HepG2 (cell line): Measurements from ENCODE around the gene IPO13. TPM values are rescaled to one million over a fixed set of nuclear protein-coding genes. Genes with fewer than 3 reads are reported as not detected.
A peak's percentile ranks its signal among the peaks of the same experiment; 100 is the strongest.

Experiments used
- GMEB1 ChIP-seq: sonication (generic); formaldehyde crosslinking; IDR thresholded peaks from 2 replicates; pipeline ENCODE4 v1.5.1; 2020; ENCODE audit warnings: missing genetic modification reagents, mild to moderate bottlenecking, borderline replicate concordance
- HNF1B ChIP-seq: sonication (generic); formaldehyde crosslinking; IDR thresholded peaks from 2 replicates; pipeline ENCODE4 v1.5.1; 2020; ENCODE audit warnings: mild to moderate bottlenecking, moderate library complexity, missing genetic modification reagents
- JUND ChIP-seq: sonication (generic); formaldehyde crosslinking; IDR thresholded peaks from 2 replicates; pipeline ENCODE4 v1.8.0; 2022; ENCODE audit warnings: mild to moderate bottlenecking, missing genetic modification reagents
- KAT7 ChIP-seq: IDR thresholded peaks from 2 replicates; pipeline ENCODE4 v1.6.1; 2018; ENCODE audit warnings: borderline replicate concordance, missing compliant biosample characterization
- KDM5A ChIP-seq: fragments of 200-600 bp; sonication (generic); IDR thresholded peaks from 2 replicates; pipeline ENCODE4 v1.7.0; 2018; ENCODE audit warnings: antibody characterized with exemption, mild to moderate bottlenecking, low read length, borderline replicate concordance
- MTF1 ChIP-seq: sonication (generic); formaldehyde crosslinking; IDR thresholded peaks from 2 replicates; pipeline ENCODE4 v1.5.0; 2020; ENCODE audit warnings: missing genetic modification reagents
- NCOA1 ChIP-seq: sonication (generic); formaldehyde crosslinking; IDR thresholded peaks from 2 replicates; pipeline ENCODE4 v1.9.0; 2021; ENCODE audit warnings: missing genetic modification reagents
- PAX8 ChIP-seq: sonication (generic); formaldehyde crosslinking; IDR thresholded peaks from 2 replicates; pipeline ENCODE4 v1.8.0; 2022; ENCODE audit warnings: mild to moderate bottlenecking, missing genetic modification reagents, borderline replicate concordance
- RBM39 ChIP-seq: fragments of 200-400 bp; formaldehyde crosslinking; IDR thresholded peaks from one replicate; pipeline ENCODE4 v1.6.1; 2018; ENCODE audit warnings: antibody characterized with exemption, mild to moderate bottlenecking, low read depth, low read length; ENCODE audit not compliant: poor library complexity, severe bottlenecking
- SMYD3 ChIP-seq: sonication (generic); formaldehyde crosslinking; IDR thresholded peaks from 2 replicates; pipeline ENCODE4 v1.8.1; 2023; ENCODE audit warnings: mild to moderate bottlenecking, missing genetic modification reagents
- SUZ12 ChIP-seq: fragments of 150-350 bp; IDR thresholded peaks from 2 replicates; pipeline ENCODE4 v1.6.1; 2014; ENCODE audit warnings: low read depth, low read length
- TOPORS ChIP-seq: sonication (generic); formaldehyde crosslinking; IDR thresholded peaks from 2 replicates; pipeline ENCODE4 v1.8.0; 2023; ENCODE audit warnings: mild to moderate bottlenecking, missing genetic modification reagents
- ZBTB8A ChIP-seq: sonication (generic); formaldehyde crosslinking; IDR thresholded peaks from 2 replicates; pipeline ENCODE4 v1.4.0; 2020; ENCODE audit warnings: mild to moderate bottlenecking, low read depth, missing genetic modification reagents, borderline replicate concordance
- ZFP36 ChIP-seq: fragments of 150-350 bp; IDR thresholded peaks from 2 replicates; pipeline ENCODE4 v1.6.1; 2018; ENCODE audit warnings: borderline replicate concordance, low read length, low read depth; ENCODE audit not compliant: partially characterized antibody
- ZMAT3 ChIP-seq: sonication (generic); formaldehyde crosslinking; conservative IDR thresholded peaks from 2 replicates; pipeline ENCODE4 v1.7.0; 2021; ENCODE audit warnings: missing genetic modification reagents
- ZNF263 ChIP-seq: sonication (generic); formaldehyde crosslinking; IDR thresholded peaks from 2 replicates; pipeline ENCODE4 v1.4.0; 2020; ENCODE audit warnings: missing genetic modification reagents
- ZNF597 ChIP-seq: sonication (generic); formaldehyde crosslinking; IDR thresholded peaks from 2 replicates; pipeline ENCODE4 v1.5.0; 2020; ENCODE audit warnings: missing genetic modification reagents
- ZNF598 ChIP-seq: sonication (generic); formaldehyde crosslinking; IDR thresholded peaks from 2 replicates; pipeline ENCODE4 v1.5.1; 2020; ENCODE audit warnings: mild to moderate bottlenecking, missing genetic modification reagents, borderline replicate concordance
- ZNF609 ChIP-seq: sonication (generic); formaldehyde crosslinking; IDR thresholded peaks from 2 replicates; pipeline ENCODE4 v1.4.0; 2020; ENCODE audit warnings: mild to moderate bottlenecking, missing genetic modification reagents, borderline replicate concordance
- polyA plus RNA-seq, 8 experiments: library from polyadenylated mRNA; depleted of rRNA in 3 of 8; stranded (reverse) in 7 of 8; unstranded in 1 of 8; fragments of >200 nt; fragmentation: Illumina TruSeq in 4 of 8; extraction: Trizol in 4 of 8; gene quantifications; 2 replicates each; pipeline versions ENCODE4 v1.2.1 to v1.2.3, GENCODE V29; 2011 to 2016; ENCODE audit warnings: low read depth in 4 of 8, missing spikeins in 1 of 8, mixed read lengths in 1 of 8; ENCODE audit not compliant: insufficient read depth in 1 of 8
- total RNA-seq, 5 experiments: library from RNA; depleted of rRNA; stranded (reverse); fragments of >200 nt; fragmentation: Illumina TruSeq; extraction: Trizol; gene quantifications; 2 replicates each; pipeline ENCODE4 v1.2.3, GENCODE V29; 2016; ENCODE audit warnings: low read depth in 1 of 5

IPO13 gene
- total and polyA plus RNA-seq, 2 of the 13 experiments (the other 11 are each of a cell fraction or from before 2014, with no cell fraction given): 12.9 to 15.6 TPM

- peak; percentile 50; the same call in 1 of the 2 replicates for TF ChIP-seq ZMAT3 (CRISPR knock-in tag)
- TF ChIP-seq ZNF263 (CRISPR knock-in tag): peak; percentile 26; the same call in 1 of the 2 replicates
- peak; percentile 92 for TF ChIP-seq GMEB1 (CRISPR knock-in tag)
- peak; percentile 78; the same call in 1 of the 2 replicates for TF ChIP-seq ZBTB8A (CRISPR knock-in tag)
- no peak for TF ChIP-seq ZNF597 (CRISPR knock-in tag)
- TF ChIP-seq MTF1 (CRISPR knock-in tag): 0 out of 2 replicates have a peak, but pooled peaks have one; percentile 60
- TF ChIP-seq HNF1B (CRISPR knock-in tag): peak; percentile 97
- no peak for TF ChIP-seq JUND (CRISPR knock-in tag)
- TF ChIP-seq ZFP36: no peak
- TF ChIP-seq NCOA1 (CRISPR knock-in tag): 0 out of 2 replicates have a peak, but pooled peaks have one; percentile 19
- peak; percentile 74 for TF ChIP-seq RBM39
- TF ChIP-seq PAX8 (CRISPR knock-in tag): 0 out of 2 replicates have a peak, but pooled peaks have one; percentile 45
- no peak; the same call in 1 of the 2 replicates for TF ChIP-seq SMYD3 (CRISPR knock-in tag)
- TF ChIP-seq ZNF598 (CRISPR knock-in tag): peak; percentile 78; the same call in 1 of the 2 replicates
- TF ChIP-seq KAT7: peak; percentile 25; the same call in 1 of the 2 replicates
- TF ChIP-seq SUZ12: peak; percentile 67
- TF ChIP-seq ZNF609 (CRISPR knock-in tag): peak; percentile 80; the same call in 1 of the 2 replicates
- peak; percentile 77; the same call in 1 of the 2 replicates for TF ChIP-seq KDM5A
- peak; percentile 36; the same call in 1 of the 2 replicates for TF ChIP-seq TOPORS (CRISPR knock-in tag)
Measured at GRCh38 chr1:43946236-43947060, at the start of gene IPO13 (continued).
